Dermis microvascular lymphatic vessel endothelial cell (primary cell): ENCODE measurements around the gene PIGR. TPM values are rescaled to one million over a fixed set of nuclear protein-coding genes. Genes with fewer than 3 reads are reported as not detected.

Experiments used
- DNase-seq, 2 donors: peaks; one replicate each; pipeline versions ENCODE4 v3.0.0 to v3.0.0-alpha.2; 2010; ENCODE audit warnings: low read depth in 2 of 2
- total RNA-seq: library from RNA; depleted of rRNA; stranded (reverse); fragments of >200 nt; gene quantifications from 2 replicates; pipeline ENCODE4 v1.2.1, GENCODE V29; 2014

The PIGR gene
- total RNA-seq, 1 donor from 2014 or later = not detected

DNA sequence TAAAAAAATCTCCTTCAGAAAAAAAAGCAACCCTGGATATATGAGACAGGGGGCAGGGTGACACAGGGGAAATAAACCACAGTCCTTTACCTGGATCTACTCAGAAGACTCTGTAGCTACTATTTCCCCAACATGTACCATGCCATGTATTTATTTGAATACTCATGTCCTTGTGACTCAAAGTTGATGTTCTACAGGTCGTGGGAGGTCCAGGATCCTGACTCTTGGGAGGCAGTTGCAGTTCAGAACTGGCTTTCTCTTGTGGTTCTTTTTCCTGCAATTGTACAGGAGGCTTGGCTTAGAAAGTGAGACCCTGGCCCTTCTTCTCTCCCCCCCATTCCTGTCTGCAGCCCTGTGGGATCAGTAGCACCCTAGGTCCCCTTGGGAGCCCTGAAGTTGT, 54.9 kb downstream of the PIGR start:
- DNase-seq = no peak

DNA sequence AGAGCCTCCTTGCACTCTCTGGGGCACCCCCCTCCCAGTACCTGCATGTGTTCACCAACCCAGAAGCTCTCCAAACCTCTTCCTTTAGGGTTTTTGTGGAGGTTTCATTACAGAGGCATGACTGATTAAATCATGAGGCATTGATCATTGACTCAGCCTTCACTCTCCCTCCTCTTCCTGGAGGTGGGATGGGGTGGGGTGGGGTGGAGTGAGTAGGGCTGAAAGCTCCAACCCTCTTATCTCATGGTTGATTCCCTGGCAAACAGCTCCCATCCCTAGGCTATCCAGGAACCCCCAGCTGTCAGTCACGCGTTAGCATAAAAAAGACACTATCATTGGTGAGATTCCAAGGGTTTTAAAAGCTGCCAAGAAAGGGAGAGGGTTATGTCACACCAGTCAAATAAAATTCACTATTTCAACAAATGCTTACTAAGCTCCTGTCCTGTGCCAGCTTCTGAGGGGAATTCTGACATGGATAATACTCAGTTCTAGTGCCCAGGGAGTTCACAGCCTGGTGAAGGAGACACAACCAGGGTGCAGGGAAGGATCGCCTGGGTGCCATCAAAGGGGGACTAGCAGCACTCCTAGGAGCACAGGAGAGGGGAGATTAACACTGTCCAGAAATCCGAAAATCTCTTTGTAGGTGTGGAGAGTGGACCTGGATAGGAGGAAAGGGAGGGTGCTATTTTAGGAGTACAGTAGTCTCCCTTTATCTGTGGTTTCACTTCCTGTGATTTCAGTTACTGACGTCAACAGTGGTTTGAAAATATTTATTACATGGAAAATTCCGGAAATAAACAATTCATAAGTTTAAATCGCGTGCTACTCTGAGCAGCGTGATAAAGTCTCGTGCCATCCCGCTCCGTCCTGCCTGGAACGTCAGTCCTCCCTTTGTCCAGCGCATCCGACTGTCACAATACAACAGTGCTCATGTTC, 55.9 kb downstream of the PIGR start:
- DNase-seq = peak; percentile 16 to 78

DNA sequence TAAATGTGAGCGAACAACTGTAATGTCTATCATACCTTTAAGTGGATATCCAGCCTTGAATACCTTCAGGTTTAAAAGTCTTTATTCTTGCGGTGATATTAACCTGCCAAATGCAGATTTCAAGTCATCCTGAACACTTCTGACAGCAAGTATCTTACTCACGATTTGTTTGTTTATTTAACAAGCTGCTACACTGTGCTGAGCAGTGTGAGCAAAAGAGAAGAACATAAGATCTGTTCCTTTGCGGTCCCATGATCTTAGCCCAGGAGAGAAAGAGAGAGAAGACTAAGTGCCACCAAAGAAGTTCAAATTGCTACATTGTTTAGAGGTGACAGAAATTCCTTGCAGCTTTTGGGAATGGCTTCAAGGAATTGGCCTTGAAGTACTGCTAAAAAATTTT, 58.6 kb downstream of the PIGR start:
- DNase-seq = no peak

DNA sequence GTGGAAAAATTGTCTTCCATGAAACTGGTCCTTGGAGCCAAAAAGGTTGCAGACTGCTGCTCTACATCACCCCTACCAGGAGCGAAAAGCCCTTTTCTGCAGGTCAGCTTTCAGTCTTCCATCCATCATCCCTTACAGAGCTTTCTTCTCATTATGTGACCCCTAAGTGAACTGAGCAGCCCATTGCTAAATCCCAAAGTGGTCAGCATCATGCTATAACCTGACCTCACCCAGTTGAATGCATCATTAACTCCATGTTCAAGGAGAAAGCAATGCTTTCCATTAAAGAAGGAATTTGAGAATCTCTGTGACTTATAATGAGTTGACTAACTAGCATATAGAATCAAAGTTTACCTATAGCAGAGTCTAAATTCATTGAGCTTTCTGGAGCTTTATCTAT, 59.4 kb downstream of the PIGR start:
- DNase-seq = no peak

DNA sequence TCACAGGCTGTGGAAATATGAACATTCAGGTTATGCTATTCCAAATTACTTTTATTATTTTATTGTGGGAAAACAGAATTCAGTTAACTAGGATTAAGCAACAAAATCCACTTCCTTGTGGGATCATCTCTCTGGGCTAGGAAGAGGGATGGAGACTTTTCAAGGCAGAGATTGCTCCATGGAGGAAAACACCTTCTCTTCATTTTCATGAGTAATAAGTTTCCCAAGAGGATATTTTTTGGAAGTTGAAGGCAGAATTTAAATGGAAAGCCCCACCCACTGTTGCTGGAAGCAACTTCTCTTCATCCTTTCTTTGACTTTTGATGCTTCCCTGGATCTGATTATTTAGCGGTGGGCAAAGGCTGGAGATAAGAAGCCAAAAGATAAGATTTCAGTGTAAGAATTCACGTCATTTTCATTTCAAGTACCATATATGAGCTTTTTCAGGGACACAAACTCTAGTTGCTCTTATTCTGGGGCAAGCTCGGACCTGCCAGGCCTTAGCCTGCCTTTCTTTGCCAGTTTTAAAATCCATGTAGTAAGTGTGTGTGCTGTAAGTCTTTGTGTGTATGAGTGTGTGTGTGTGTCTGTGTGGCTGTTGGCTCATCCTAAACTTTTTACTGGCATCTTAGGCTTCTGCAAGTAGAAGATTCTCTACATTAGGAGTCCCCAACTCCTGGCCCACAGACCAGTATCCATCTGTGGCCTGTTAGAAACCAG, 60.8 kb downstream of the PIGR start:
- no peak for DNase-seq

DNA sequence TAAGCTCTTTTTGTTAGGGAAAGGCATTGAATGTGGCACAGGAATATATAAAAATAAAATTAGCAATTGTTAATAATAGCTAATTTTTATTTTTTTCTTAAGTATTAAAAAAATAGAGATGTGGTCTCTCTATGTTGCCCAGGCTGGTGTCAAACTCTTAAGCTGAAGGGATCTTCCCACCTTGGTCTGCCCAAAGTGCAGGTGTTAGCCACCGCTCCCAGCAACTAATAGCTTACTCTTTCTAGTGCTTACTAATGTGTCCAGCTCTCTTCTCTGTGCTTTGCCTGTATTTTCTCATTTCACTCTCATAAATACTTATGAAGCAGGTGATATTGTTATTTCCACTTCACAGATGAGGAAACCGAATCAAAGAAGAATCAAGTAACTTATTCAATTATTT, 62.4 kb downstream of the PIGR start:
- DNase-seq = no peak

DNA sequence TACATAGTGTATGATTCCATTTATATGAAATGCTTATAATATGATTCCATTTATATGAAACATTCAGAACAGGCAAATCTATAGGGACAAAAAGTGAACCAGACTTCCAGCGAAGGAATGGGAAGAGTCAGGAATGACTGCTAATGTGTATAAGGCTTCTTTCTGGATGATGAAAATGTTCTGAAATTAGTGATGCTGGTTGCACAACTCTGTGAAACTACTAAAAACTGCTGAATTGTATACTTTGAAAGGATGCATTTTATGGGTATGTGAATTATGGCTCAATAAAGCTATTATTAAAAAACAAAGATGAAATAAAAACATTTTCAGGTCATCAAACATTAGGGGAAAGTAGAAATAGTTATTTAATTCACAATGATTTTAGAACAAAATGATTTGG, 63.1 kb downstream of the PIGR start:
- DNase-seq = no peak

DNA sequence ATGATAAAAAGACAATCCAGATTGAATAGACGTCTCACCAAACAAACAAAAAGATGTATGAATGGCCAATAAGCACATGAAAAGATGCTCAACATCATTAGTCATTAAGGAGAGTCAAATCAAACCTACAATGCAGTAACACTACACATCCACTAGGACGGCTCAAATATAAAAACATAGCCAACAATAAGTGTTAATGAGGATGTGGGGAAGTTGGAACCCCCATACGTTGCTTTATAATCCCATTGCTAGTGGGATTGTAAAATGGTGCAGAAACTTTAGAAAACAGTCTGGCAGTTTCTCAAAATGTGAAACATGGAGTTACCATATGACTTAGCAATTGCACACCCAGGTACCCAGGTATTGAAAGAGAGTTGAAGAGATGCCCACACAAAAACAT, 63.7 kb downstream of the PIGR start:
- no peak for DNase-seq

DNA sequence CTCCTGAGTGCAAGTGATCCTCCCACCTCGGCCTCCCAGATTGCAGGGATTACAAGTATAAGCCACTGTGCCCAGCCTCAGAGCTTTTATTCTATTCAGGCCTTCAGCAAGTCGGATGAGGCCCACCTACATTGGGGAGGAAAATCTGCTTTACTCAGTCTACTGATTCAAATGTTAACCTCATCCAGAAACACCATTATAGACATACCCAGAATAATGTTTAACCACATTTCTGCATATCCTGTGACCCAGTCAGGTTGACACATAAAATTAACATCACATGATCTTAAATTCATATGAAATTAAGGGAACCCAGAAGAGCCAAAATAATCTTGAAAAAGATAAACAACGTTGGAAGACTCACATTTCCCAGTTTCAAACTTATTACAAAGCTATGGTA, 66.0 kb downstream of the PIGR start:
- DNase-seq = no peak

Other genes starting within 250 kb of the PIGR start
- not detected in 2 replicates for gene IL19, start 175.7 kb downstream of the PIGR start, total RNA-seq
- not detected in 2 replicates for gene IL10, start 174.0 kb downstream of the PIGR start, total RNA-seq
- not detected in 2 replicates for gene IL20, start 80.8 kb downstream of the PIGR start, total RNA-seq
- gene IL24, start 49.0 kb downstream of the PIGR start, total RNA-seq = not detected in 2 replicates
- 0.25 TPM in 1 of 2 replicates, not detected in the other for gene FCMR, start 24.5 kb downstream of the PIGR start, total RNA-seq
- gene FCAMR, start 24.0 kb upstream of the PIGR start, total RNA-seq = not detected in 2 replicates
- not detected in 2 replicates for gene C1orf116, start 86.3 kb upstream of the PIGR start, total RNA-seq
- gene YOD1, start 104.7 kb upstream of the PIGR start, total RNA-seq = 5.1 and 5.8 TPM in 2 replicates
- gene PFKFB2, start 106.8 kb upstream of the PIGR start, total RNA-seq = 0.90 and 1.5 TPM in 2 replicates
- gene C4BPB, start 142.4 kb upstream of the PIGR start, total RNA-seq = 0.13 TPM in 1 of 2 replicates, not detected in the other
- gene C4BPA, start 157.8 kb upstream of the PIGR start, total RNA-seq = not detected in 2 replicates